Measurements from ENCODE around the gene ABCB6. TPM values are rescaled to one million over a fixed set of nuclear protein-coding genes. Genes with fewer than 3 reads are reported as not detected.

ABCB6 gene
- polyA plus RNA-seq, 1 donor (not counting 4 experiments of a cell fraction or from before 2014, with no cell fraction given): 10.5 TPM

GRCh38 chr2:219205981-219206327, 12.8 kb downstream of the ABCB6 start:
- H4K20me1 ChIP-seq (ENCODE audit: control insufficient read depth, extremely low read depth, insufficient read depth, low read length): no peaks in the 10 kb centered on the region
- H3K27me3 ChIP-seq (ENCODE audit: control insufficient read depth, extremely low read depth, insufficient read depth, low read length): no peaks in the 10 kb centered on the region
- peak; percentile 55 for FAIRE-seq
- H3K4me1 ChIP-seq (ENCODE audit: control insufficient read depth, extremely low read depth, insufficient read depth, low read length): peaks cover 16% of the 10 kb centered on the region
- no peaks in the 10 kb centered on the region for H3K9me3 ChIP-seq (ENCODE audit: control insufficient read depth, low read depth, low read length)
- no peak overlapping the region for H3K27ac ChIP-seq (ENCODE audit: control insufficient read depth, insufficient read depth, low read length)
- DNase-seq (ENCODE audit: low read depth, low spot score): no peak
- TF ChIP-seq CTCF (optimal IDR thresholded peaks at IDR 0.05 in 1 of 3, IDR thresholded peaks at IDR 0.05 in 1 of 3, conservative IDR thresholded peaks at IDR 0.05 in 1 of 3; ENCODE audit: extremely low read depth in 1 of 3, insufficient read depth in 2 of 3, low read length in 3 of 3) (no peak), EZH2 (IDR thresholded peaks at IDR 0.05; ENCODE audit: low read length) (no peak)
- H2AFZ ChIP-seq (ENCODE audit: control insufficient read depth, low read length): peak overlapping the region; percentile 89
- no peaks in the 10 kb centered on the region for H3K79me2 ChIP-seq (ENCODE audit: control insufficient read depth, insufficient read depth, low read length)
- peaks cover 7 to 13% of the 10 kb centered on the region in 2 experiments for H3K36me3 ChIP-seq (ENCODE audit: control insufficient read depth in 2 of 2, extremely low read depth in 1 of 2, insufficient read depth in 2 of 2, low read length in 2 of 2)
- peak overlapping the region; percentile 45 to 66 (median 62) for H3K4me3 ChIP-seq (ENCODE audit: control insufficient read depth in 2 of 3, extremely low read depth in 1 of 3, insufficient read depth in 2 of 3, low read depth in 1 of 3, low read length in 3 of 3)
- no peaks in the 10 kb centered on the region for H3K9me1 ChIP-seq (ENCODE audit: control insufficient read depth, extremely low read depth, insufficient read depth, low read length)
- H3K4me2 ChIP-seq (ENCODE audit: control insufficient read depth, extremely low read depth, insufficient read depth, low read depth, low read length): peak overlapping the region; percentile 83
- H3K9ac ChIP-seq (ENCODE audit: control insufficient read depth, extremely low read depth, insufficient read depth, low read length): peak overlapping the region; percentile 70
- dilution Hi-C loops (cut with MboI; ENCODE audit: extremely low pct_ligation_motif_present, low sequenced_read_pairs): no loop called here

GRCh38 chr2:219205165-219205538, 13.6 kb downstream of the ABCB6 start:
- no peak overlapping the region for H3K4me2 ChIP-seq (ENCODE audit: control insufficient read depth, extremely low read depth, insufficient read depth, low read depth, low read length)
- H3K9me3 ChIP-seq (ENCODE audit: control insufficient read depth, low read depth, low read length): no peaks in the 10 kb centered on the region
- H3K27ac ChIP-seq (ENCODE audit: control insufficient read depth, insufficient read depth, low read length): no peak overlapping the region
- H4K20me1 ChIP-seq (ENCODE audit: control insufficient read depth, extremely low read depth, insufficient read depth, low read length): no peaks in the 10 kb centered on the region
- TF ChIP-seq EZH2 (IDR thresholded peaks at IDR 0.05; ENCODE audit: low read length): no peak
- no peak for TF ChIP-seq CTCF (optimal IDR thresholded peaks at IDR 0.05 in 1 of 3, IDR thresholded peaks at IDR 0.05 in 1 of 3, conservative IDR thresholded peaks at IDR 0.05 in 1 of 3; ENCODE audit: extremely low read depth in 1 of 3, insufficient read depth in 2 of 3, low read length in 3 of 3)
- FAIRE-seq (no peak), DNase-seq (ENCODE audit: low read depth, low spot score) (no peak)
- no peak overlapping the region for H2AFZ ChIP-seq (ENCODE audit: control insufficient read depth, low read length)
- no peak overlapping the region for H3K4me3 ChIP-seq (ENCODE audit: control insufficient read depth in 2 of 3, extremely low read depth in 1 of 3, insufficient read depth in 2 of 3, low read depth in 1 of 3, low read length in 3 of 3)
- no peaks in the 10 kb centered on the region for H3K9me1 ChIP-seq (ENCODE audit: control insufficient read depth, extremely low read depth, insufficient read depth, low read length)
- H3K27me3 ChIP-seq (ENCODE audit: control insufficient read depth, extremely low read depth, insufficient read depth, low read length): no peaks in the 10 kb centered on the region
- dilution Hi-C loops (cut with MboI; ENCODE audit: extremely low pct_ligation_motif_present, low sequenced_read_pairs): no loop called here
- H3K79me2 ChIP-seq (ENCODE audit: control insufficient read depth, insufficient read depth, low read length): no peaks in the 10 kb centered on the region
- H3K36me3 ChIP-seq (ENCODE audit: control insufficient read depth in 2 of 2, extremely low read depth in 1 of 2, insufficient read depth in 2 of 2, low read length in 2 of 2): peaks cover 7 to 13% of the 10 kb centered on the region in 2 experiments
- H3K4me1 ChIP-seq (ENCODE audit: control insufficient read depth, extremely low read depth, insufficient read depth, low read length): peaks cover 16% of the 10 kb centered on the region
- H3K9ac ChIP-seq (ENCODE audit: control insufficient read depth, extremely low read depth, insufficient read depth, low read length): no peak overlapping the region
